SK-MEL-5 (cell line): ENCODE results near the gene PPARA. TPM values are rescaled to one million over a fixed set of nuclear protein-coding genes. Genes with fewer than 3 reads are reported as not detected.
A peak's percentile ranks its signal among the peaks of the same experiment; 100 is the strongest.
"Not testable (repeated sequence)": the region's sequence is repeated elsewhere in the genome, so short reads cannot be mapped to it uniquely, and the experiment has no call there.

ENCODE experiments used
- DNase-seq: peaks from one replicate; pipeline ENCODE4 v3.0.0-alpha.2; 2016; ENCODE audit warnings: low read depth, low spot score
- in situ Hi-C: cut with HindIII; loops from 2 replicates; pipeline ENCODE4 v1.10.0; 2016; ENCODE audit warnings: low sequenced_read_pairs, high pct_unique_total_duplicates, low pct_unique_long_range_greater_than_20kb
- total RNA-seq: library from RNA; depleted of rRNA; stranded (reverse); fragments of >200 nt; shearing (Covaris generic); gene quantifications from 2 replicates; pipeline ENCODE4 v1.2.3, GENCODE V29; 2014

PPARA gene
- total RNA-seq, 1 experiment from 2014 or later, result 10.6 TPM

- DNase-seq, result no peak
- in situ Hi-C loops, result loop anchor here (25.0 kb wide), 1 partner anchor 123 kb away; no protein-coding TSS in a partner anchor
Measured at GRCh38 chr22:46260038-46260437, 109.7 kb downstream of the PPARA start.

DNA sequence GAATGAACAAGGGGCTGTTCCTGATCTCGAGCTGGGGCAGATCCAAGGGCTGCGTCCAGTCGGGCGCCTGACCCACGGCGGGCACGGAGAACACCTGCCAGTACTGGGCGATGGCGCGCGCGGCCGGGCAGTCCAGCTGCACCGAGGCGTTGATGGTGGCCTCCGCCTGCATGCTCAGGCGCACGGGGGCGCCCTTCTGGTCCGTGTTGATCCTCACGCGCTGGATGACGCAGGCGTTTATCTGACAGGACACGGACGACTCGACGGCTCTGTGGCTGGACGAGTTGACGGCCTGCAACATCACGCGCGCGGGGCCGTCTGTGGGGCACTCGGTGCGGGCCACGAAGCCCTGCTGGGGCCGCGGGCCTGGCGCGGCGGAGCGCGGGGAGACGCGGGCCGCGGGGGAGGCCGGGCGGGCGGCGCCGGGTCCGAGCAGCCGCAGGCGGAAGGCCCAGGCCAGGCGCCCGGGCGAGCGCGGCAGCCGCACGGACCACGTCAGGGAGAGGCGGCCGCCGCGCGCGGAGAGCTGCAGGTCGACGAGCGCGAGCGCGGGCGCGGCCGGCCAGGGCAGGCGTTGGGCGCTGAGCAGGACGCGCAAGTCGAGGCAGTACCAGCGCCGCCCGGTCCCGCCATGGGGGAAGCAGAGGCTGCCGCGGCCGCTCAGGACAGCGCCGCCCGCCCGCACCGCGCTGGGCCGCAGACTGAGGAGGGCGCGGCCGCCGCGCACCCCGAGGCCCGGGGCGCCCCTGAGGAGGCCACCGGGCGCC lies 112.3 kb downstream of the PPARA start:
- in situ Hi-C loops, result loop anchor here (25.0 kb wide), 1 partner anchor 125 kb away; no protein-coding TSS in a partner anchor
- DNase-seq, result no peak

- no peak for DNase-seq
- in situ Hi-C loops, result loop anchor here (25.0 kb wide), 1 partner anchor 126 kb away; no protein-coding TSS in a partner anchor
Measured at GRCh38 chr22:46263216-46263590, 112.9 kb downstream of the PPARA start, which contains the start of gene PKDREJ. Gene PKDREJ (minus strand): TSS chr22:46263343. CDS start chr22:46263322, 21 bp downstream.

GRCh38 chr22:46264520-46264919 lies 114.2 kb downstream of the PPARA start:
- in situ Hi-C loops, result loop anchor here (25.0 kb wide), 1 partner anchor 127 kb away; no protein-coding TSS in a partner anchor
- not testable (repeated sequence) for DNase-seq

- not testable (repeated sequence) for DNase-seq
- in situ Hi-C loops, result loop anchor here (25.0 kb wide), 1 partner anchor 128 kb away; no protein-coding TSS in a partner anchor
Measured at GRCh38 chr22:46265627-46266026, 115.3 kb downstream of the PPARA start.

DNA sequence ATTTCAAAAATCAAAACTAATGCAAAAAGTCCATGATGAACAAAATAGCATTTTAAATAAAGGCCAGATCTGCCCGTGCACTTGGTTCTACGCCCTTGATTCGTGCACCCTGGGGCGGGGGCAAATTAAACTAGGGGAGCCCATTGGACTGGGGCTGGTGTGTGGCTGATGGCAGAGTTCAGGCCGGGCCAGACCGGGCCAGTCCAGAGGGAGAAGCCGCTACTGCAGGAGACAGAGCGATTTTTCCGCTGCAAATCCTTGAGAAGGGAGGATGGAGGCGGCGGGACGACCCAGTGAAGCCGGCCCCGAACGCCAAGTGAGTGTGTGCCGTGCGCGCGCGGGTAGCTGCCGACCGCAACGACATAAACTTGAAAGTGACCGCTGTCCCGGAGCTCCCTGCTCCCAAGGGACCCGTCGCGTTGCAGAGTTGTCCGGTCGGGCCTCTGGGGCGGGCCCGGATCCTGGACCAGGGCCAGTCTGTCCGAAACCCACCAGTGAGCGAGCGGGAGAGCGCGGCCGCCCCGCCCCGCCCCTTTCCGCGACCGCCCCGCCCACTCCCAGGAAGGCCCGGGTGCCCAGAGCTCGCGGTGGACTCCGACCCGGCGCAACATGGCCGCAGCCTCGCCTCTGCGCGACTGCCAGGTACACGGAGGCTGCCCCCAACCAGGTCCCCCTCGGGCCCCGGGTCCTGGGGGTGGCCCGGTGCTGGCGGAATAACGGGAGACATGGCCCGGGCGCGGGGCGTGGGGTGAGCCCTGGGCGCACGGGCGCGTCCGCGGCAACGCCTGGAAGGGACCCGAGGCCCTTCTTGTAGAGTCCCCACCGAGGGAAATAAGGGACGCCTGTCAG lies 117.3 kb downstream of the PPARA start, which contains the start of gene TTC38:
Gene TTC38, plus strand, starts transcription at position 578 of the 849 bp plus-strand sequence. Its CDS starts 32 bp downstream, at position 610.
- in situ Hi-C loops, result loop anchor here (25.0 kb wide), 1 partner anchor 130 kb away; no protein-coding TSS in a partner anchor
- peak; percentile 84 for DNase-seq

DNA sequence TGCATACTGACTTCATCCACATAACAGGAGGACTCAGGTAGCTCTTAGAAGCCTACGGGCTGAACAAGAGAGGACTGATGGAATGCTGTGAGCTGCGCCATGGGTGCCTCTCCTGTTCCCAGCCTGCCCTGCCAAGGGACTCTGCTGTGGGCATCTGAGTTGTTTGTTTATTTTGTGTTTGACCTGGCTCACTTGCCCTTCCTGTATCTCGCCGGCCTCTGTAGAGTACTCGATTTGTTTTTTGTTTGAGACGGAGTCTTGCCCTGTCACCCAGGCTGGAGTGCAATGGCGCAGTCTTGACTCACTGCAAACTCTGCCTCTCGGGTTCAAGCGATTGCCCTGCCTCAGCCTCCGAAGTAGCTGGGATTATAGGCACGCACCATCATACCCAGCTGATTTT lies 119.2 kb downstream of the PPARA start:
- no peak for DNase-seq
- in situ Hi-C loops, result loop anchor here (25.0 kb wide), 1 partner anchor 132 kb away; no protein-coding TSS in a partner anchor

DNA sequence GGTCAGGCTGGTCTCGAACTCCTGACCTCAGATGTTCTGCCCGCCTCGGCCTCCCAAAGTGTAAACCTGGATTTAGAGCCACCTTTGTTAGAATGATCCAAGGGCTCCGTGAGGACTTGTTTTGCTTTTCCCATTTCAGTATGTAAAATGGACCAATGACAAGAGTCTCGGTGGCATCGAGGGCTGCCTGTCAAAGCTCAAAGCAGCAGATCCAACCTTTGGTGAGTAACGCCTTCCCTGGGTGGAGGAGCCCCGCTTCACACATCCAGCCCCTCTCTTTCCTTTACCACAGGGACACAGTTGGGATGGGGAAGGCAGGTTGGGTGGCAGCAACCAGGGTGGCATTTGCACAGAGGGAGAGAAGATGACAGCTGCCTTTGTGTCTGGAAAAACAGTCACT lies 121.9 kb downstream of the PPARA start:
- in situ Hi-C loops, result loop anchor here (25.0 kb wide), 1 partner anchor 135 kb away; no protein-coding TSS in a partner anchor
- DNase-seq, result no peak

GRCh38 chr22:46272762-46273431 lies 122.6 kb downstream of the PPARA start:
- DNase-seq, result no peak
- in situ Hi-C loops, result loop anchor here (25.0 kb wide), 1 partner anchor 136 kb away; no protein-coding TSS in a partner anchor

DNA sequence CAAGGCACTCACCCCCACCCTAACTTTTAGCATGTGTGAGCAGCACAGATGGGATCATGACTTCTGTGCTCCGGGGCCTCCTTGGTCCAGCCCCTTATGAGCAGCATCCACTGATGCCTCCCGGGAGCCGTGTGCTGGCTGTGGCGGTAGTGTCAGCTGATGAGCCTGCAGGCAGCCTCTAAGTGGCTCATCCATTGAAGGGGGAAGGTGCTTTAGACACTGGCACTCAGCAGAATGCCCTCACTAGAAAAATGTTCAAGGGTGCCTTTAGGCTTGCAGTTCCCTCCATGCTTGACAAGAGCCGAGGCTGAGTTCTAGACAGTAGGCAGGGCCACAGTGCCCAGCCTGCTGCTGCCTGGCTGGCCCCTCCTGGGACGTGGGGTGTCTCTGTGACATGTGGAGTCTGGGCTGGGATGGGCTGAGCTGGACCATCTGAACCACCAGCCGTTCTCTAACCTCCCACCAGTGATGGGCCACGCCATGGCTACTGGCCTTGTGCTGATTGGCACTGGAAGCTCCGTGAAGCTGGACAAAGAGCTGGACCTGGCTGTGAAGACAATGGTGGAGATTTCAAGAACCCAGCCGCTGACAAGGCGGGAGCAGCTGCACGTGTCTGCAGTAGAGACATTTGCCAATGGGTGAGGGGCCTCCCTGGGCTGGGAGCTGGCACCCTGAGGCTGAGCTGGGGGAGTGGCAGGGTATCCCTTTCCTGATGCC lies 123.3 kb downstream of the PPARA start:
- in situ Hi-C loops, result loop anchor here (25.0 kb wide), 1 partner anchor 136 kb away; no protein-coding TSS in a partner anchor
- DNase-seq, result no peak

- in situ Hi-C loops, result loop anchor here (25.0 kb wide), 1 partner anchor 137 kb away; no protein-coding TSS in a partner anchor
- no peak for DNase-seq
Measured at GRCh38 chr22:46274381-46274780, 124.1 kb downstream of the PPARA start.

GRCh38 chr22:46275455-46276122 lies 125.3 kb downstream of the PPARA start:
- DNase-seq, result peak; percentile 26
- in situ Hi-C loops, result no loop called here

- in situ Hi-C loops, result no loop called here
- DNase-seq, result no peak
Measured at GRCh38 chr22:46276563-46276962, 126.2 kb downstream of the PPARA start.

DNA sequence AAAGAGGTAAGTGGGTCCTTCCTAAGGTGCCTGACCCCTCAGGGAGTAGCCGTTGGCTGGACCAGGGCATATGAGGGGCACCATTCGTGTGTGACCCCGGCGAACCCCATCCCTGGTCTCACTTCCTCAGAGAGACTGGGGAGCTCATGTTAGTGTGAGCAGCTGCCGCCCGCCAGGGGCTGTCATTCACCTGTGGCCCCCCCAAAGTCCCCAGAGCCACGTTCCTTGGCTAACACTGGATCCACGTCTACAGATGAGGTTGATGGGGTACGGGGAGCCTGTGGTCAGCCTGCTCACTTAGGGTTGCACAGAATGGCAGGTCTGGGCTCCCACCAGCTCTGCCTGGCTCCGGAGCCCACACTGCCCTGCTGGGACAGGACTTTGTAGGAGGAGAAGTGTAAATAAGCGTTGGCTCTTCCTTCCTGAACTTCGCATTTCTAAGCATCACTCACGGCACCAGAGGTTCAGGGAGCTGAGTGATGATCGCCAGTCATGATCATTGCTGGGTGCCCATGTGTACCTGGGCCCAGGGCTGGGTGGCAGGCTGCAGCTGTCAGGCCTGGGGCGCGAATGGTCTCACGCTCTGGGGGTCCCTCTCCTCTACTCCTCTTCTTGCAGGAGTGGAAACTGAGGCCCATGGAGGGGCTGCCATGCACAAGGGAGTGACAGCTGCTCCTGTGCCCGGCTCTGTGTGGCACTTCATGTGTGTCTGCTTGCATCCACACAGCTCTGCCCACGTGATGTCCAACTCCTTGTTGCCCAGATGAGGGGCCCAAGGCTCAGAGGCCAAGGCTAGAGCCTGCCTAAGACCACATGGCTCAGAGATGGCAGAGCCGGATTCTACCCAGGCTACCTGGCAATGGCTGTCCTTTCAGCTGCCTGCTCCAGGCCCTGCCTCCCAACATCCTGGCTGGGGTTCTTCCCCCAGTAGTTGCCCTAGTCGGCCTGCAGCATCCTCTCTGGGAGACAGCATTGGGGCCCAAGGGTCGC lies 128.6 kb downstream of the PPARA start:
- no peak for DNase-seq
- in situ Hi-C loops, result no loop called here
